Breast epithelium (tissue), 3 donors: ENCODE results near the gene AJM1.
"Not testable (repeated sequence)": the region's sequence is repeated elsewhere in the genome, so short reads cannot be mapped to it uniquely, and the experiment has no call there.

Source experiments
- POLR2A ChIP-seq: fragments of 450-650 bp; IDR thresholded peaks from one replicate; pipeline ENCODE4 v1.6.1; 2016; ENCODE audit warnings: antibody characterized with exemption, mild to moderate bottlenecking, moderate library complexity
- POLR2AphosphoS5 ChIP-seq, 3 donors: sonication (generic); formaldehyde crosslinking; IDR thresholded peaks; one replicate each; pipeline ENCODE4 v1.6.1; 2017; ENCODE audit warnings: antibody characterized with exemption in 3 of 3
- TF ChIP-seq, protein P1 (sequence below), 3 donors: fragments of 450-650 bp; IDR thresholded peaks; one replicate each; pipeline ENCODE4 v1.5.1; 2016 to 2017; ENCODE audit warnings: antibody characterized with exemption in 3 of 3, mild to moderate bottlenecking in 3 of 3, moderate library complexity in 3 of 3

- TF ChIP-seq, protein P1, sequence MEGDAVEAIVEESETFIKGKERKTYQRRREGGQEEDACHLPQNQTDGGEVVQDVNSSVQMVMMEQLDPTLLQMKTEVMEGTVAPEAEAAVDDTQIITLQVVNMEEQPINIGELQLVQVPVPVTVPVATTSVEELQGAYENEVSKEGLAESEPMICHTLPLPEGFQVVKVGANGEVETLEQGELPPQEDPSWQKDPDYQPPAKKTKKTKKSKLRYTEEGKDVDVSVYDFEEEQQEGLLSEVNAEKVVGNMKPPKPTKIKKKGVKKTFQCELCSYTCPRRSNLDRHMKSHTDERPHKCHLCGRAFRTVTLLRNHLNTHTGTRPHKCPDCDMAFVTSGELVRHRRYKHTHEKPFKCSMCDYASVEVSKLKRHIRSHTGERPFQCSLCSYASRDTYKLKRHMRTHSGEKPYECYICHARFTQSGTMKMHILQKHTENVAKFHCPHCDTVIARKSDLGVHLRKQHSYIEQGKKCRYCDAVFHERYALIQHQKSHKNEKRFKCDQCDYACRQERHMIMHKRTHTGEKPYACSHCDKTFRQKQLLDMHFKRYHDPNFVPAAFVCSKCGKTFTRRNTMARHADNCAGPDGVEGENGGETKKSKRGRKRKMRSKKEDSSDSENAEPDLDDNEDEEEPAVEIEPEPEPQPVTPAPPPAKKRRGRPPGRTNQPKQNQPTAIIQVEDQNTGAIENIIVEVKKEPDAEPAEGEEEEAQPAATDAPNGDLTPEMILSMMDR (IDR thresholded peaks at IDR 0.05) = not testable (repeated sequence)
- TF ChIP-seq POLR2A; POLR2AphosphoS5 (IDR thresholded peaks at IDR 0.05): not testable (repeated sequence)
Measured at GRCh38 chr9:136796775-136797347, 45.4 kb upstream of the AJM1 start.
